Calu3 (cell line): ENCODE measurements around the gene EFCAB5. TPM values are rescaled to one million over a fixed set of nuclear protein-coding genes. Genes with fewer than 3 reads are reported as not detected.

ENCODE experiments used
- BruUV-seq: library from RNA; stranded (reverse); fragments of 400-500 nt; replicated peaks from 2 replicates; lab custom pipeline; 2021; lab: Mats Ljungman, UMichigan
- CTCF ChIA-PET: fragments of 300-600 bp; sonication (Branson Sonifier 250); formaldehyde crosslinking; loops from one replicate; lab custom pipeline; 2022; ENCODE audit warnings: antibody characterized with exemption; lab: Charles Lee
- DNase-seq: peaks from one replicate; pipeline ENCODE4 v3.0.0; 2022
- H3K27ac Mint-ChIP-seq: one replicate; pipeline ENCODE4 v1.8.0; 2022; ENCODE audit warnings: mixed read lengths; ENCODE audit not compliant: unreplicated experiment
- H3K27me3 Mint-ChIP-seq: one replicate; pipeline ENCODE4 v1.8.0; 2022; ENCODE audit warnings: mixed read lengths; ENCODE audit not compliant: unreplicated experiment
- H3K36me3 Mint-ChIP-seq: one replicate; pipeline ENCODE4 v1.8.0; 2022; ENCODE audit warnings: mild to moderate bottlenecking, moderate library complexity, mixed read lengths; ENCODE audit not compliant: insufficient read depth, unreplicated experiment
- H3K4me1 Mint-ChIP-seq: one replicate; pipeline ENCODE4 v1.8.0; 2022; ENCODE audit warnings: mild to moderate bottlenecking, low read depth, mixed read lengths; ENCODE audit not compliant: unreplicated experiment
- H3K4me3 Mint-ChIP-seq: one replicate; pipeline ENCODE4 v1.8.0; 2022; ENCODE audit warnings: mild to moderate bottlenecking, low read depth, moderate library complexity, mixed read lengths; ENCODE audit not compliant: unreplicated experiment
- H3K9me3 Mint-ChIP-seq: one replicate; pipeline ENCODE4 v1.8.0; 2022; ENCODE audit warnings: low read depth, mixed read lengths; ENCODE audit not compliant: unreplicated experiment
- intact Hi-C: fragments of 100-400 bp; cut with micrococcal nuclease; formaldehyde crosslinking; loops from one replicate; pipeline ENCODE4 v1.10.0; 2022; ENCODE audit not compliant: unreplicated experiment
- total RNA-seq: library from RNA; stranded (reverse); gene quantifications from 2 replicates; pipeline ENCODE4 v1.2.3, GENCODE V29; 2022
- TF ChIP-seq, protein P1 (sequence below): fragments of 200-600 bp; IDR thresholded peaks from one replicate; pipeline ENCODE4 v1.8.0; 2022; ENCODE audit warnings: antibody characterized with exemption; ENCODE audit not compliant: unreplicated experiment

Gene EFCAB5
- total RNA-seq, 1 experiment from 2014 or later = 0.50 TPM

DNA sequence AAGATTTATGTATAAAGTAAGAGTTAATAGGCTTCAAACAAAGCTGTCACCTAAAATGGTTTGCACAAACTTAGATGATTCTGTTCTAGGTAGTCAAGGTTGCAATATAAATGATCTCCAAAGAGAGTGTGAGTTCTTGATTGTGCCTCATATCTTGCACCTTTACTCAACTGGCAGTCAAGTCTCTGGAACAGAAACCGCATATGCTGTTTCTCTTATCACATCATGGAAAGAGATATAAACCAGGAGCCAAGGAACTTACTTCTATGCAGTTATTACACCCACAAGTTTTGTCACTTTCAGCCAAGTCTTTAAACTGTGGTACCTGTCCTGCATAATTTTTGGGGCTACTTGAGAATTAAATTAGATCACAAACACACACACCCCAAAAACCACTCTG is 16.6 kb upstream of the EFCAB5 start:
- no peak for DNase-seq
- intact Hi-C loops = no loop called here
- Mint-ChIP-seq H3K27ac (no peak overlapping the region), H3K9me3 (no peaks in the 10 kb centered on the region), H3K36me3 (no peaks in the 10 kb centered on the region), H3K4me3 (no peak overlapping the region), H3K4me1 (peaks cover 19% of the 10 kb centered on the region), H3K27me3 (no peaks in the 10 kb centered on the region)
- TF ChIP-seq, protein P1, sequence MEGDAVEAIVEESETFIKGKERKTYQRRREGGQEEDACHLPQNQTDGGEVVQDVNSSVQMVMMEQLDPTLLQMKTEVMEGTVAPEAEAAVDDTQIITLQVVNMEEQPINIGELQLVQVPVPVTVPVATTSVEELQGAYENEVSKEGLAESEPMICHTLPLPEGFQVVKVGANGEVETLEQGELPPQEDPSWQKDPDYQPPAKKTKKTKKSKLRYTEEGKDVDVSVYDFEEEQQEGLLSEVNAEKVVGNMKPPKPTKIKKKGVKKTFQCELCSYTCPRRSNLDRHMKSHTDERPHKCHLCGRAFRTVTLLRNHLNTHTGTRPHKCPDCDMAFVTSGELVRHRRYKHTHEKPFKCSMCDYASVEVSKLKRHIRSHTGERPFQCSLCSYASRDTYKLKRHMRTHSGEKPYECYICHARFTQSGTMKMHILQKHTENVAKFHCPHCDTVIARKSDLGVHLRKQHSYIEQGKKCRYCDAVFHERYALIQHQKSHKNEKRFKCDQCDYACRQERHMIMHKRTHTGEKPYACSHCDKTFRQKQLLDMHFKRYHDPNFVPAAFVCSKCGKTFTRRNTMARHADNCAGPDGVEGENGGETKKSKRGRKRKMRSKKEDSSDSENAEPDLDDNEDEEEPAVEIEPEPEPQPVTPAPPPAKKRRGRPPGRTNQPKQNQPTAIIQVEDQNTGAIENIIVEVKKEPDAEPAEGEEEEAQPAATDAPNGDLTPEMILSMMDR = no peak
- CTCF ChIA-PET = no interaction called here
- no TSS peak for BruUV-seq

DNA sequence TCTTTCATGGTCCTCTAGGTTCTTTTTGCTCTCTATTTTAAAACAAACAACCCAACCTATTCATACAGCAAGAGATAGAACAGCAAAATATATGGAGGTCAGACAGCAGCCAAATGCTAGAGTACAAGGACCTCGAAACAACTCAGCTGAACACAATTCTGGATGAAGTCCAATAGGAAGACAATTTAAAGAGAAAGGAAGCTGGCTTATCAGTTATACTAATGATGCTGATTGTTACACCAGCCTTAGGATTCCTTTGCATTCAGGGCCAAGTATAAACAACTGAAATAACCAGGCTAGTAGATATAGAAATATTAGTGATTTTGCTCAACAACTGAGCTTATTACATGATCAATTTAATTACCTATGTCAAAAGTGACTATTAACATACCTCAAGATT is 13.9 kb upstream of the EFCAB5 start:
- no peaks in the 10 kb centered on the region for H3K36me3 Mint-ChIP-seq
- no peaks in the 10 kb centered on the region for H3K27me3 Mint-ChIP-seq
- no peak overlapping the region for H3K4me3 Mint-ChIP-seq
- H3K27ac Mint-ChIP-seq = no peak overlapping the region
- H3K9me3 Mint-ChIP-seq = no peaks in the 10 kb centered on the region
- no peak for DNase-seq
- intact Hi-C loops = no loop called here
- TF ChIP-seq, protein P1 = no peak
- CTCF ChIA-PET = interaction anchor here (1.5 kb wide), 1 partner anchor 60 kb away, joined by 5 read pairs; no protein-coding TSS in a partner anchor
- BruUV-seq = no TSS peak
- peaks cover 19% of the 10 kb centered on the region for H3K4me1 Mint-ChIP-seq

DNA sequence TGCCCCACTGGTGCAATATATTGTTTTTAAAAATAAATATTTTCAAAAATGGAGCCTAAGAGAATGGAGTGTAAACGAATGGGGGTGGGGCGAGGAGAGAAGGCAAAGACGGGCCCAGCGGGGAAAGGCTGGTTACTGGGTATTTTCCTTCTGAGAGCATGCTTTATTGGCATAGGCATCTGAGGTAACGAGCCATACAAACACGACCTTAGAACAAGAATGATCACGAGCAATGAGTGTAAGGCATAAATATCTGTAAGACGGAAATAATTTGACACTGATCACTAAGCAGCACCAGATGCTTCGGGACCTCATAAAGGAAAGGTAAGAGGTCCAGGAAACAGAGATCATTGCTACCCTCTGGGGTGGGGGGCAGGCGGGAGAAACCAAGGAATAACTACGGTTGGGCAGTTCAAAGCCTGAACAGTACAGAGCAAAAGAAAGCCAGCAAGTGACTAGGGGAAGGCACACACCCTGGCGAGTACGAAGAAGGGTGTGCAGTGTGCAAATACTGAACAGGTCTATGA is 12.4 kb upstream of the EFCAB5 start:
- TSS peak; percentile 35 for BruUV-seq
- Mint-ChIP-seq H3K27ac (peak overlapping the region; percentile 84), H3K27me3 (no peaks in the 10 kb centered on the region), H3K36me3 (no peaks in the 10 kb centered on the region), H3K9me3 (no peaks in the 10 kb centered on the region), H3K4me3 (no peak overlapping the region), H3K4me1 (peaks cover 19% of the 10 kb centered on the region)
- DNase-seq = peak; percentile 35
- CTCF ChIA-PET = interaction anchor here (2.8 to 4.0 kb wide), 2 partner anchors 122 to 290 kb away, joined by 31 to 62 read pairs; no protein-coding TSS in a partner anchor
- TF ChIP-seq, protein P1 = no peak
- intact Hi-C loops = no loop called here

DNA sequence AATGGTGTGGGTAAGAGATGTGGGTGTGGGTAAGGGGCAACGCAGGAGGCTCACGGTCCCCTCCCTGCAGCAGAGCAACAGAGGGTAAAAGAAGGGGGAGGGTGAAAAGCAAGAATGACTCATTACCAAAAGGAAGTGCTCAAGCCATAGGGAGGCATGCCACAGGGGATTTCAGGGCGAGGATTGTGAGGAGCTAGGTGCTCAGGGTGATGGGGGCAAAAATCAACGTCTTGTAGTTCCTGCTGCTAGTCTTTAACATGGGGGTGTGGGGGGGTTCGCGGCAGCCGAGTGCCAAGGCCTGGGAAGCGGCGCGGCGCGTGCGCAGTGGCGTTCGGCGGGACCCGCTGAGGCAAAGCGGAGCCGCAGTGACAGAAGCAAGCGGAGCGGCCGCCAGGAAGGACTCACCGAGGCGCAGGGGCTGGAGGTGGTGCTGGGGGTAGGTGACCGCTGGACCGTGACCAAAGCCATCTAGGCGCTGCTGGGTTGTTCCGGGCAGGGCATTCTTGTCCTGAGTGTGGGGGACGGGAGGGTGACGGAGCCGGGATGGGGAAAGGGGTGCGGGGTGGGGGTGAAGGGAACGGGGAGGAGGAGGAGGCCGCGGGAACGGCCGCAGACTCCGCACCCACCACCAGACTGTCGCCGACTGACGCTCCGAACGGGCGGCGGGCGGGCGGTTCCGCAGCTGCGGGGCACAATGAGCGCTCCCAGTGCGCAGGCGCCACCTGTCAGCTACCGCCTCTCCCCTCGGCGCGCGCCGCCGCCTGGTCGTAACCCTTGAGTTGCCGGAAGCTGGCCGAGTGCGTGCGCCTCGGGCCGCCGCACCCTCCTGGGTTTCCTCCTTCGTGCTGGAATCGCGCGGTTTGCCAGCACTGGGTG is 11.7 kb upstream of the EFCAB5 start, which contains the start of gene SSH2:
SSH2 (minus strand) TSS at position 696 of the 876 bp plus-strand sequence; CDS start at position 468, 228 bp downstream.
- H3K27ac Mint-ChIP-seq = peak within 1 kb of the TSS; percentile 84
- no peak within 1 kb of the TSS for H3K4me3 Mint-ChIP-seq
- TF ChIP-seq, protein P1 = no peak
- H3K4me1 Mint-ChIP-seq = peaks cover 19% of the 10 kb centered on the region
- CTCF ChIA-PET = interaction anchor here (0.6 to 4.0 kb wide), 8 partner anchors 16 to 338 kb away, joined by 4 to 62 read pairs (median 6); no protein-coding TSS in a partner anchor
- H3K9me3 Mint-ChIP-seq = no peaks in the 10 kb centered on the region
- H3K36me3 Mint-ChIP-seq = no peaks in the 10 kb centered on the region
- BruUV-seq = no TSS peak
- intact Hi-C loops = loop anchor here (5.0 kb wide), 1 partner anchor 163 kb away; no protein-coding TSS in a partner anchor
- DNase-seq = peak; percentile 88
- no peaks in the 10 kb centered on the region for H3K27me3 Mint-ChIP-seq
